ENCODE data around the gene MAPKAP1.

The MAPKAP1 gene

GRCh38 chr9:125630436-125630835, 76.6 kb downstream of the MAPKAP1 start:
- TF ChIP-seq FOXP2 (optimal IDR thresholded peaks at IDR 0.05; ENCODE audit: control extremely low read depth, extremely low read length, insufficient read depth) (no peak), EZH2 (IDR thresholded peaks at IDR 0.05) (no peak), POLR2AphosphoS5 (IDR thresholded peaks at IDR 0.05; ENCODE audit: borderline replicate concordance, low read depth, low read length) (no peak)
- Histone ChIP-seq H3K36me3 (ENCODE audit: insufficient read depth, low read length) (no peaks in the 10 kb centered on the region), H3K9me3 (ENCODE audit: low read depth, low read length) (no peaks in the 10 kb centered on the region), H3K27ac (no peak overlapping the region), H3K4me3 (no peak overlapping the region), H3K9ac (ENCODE audit: insufficient read length) (no peak overlapping the region)
- no peak for DNase-seq (ENCODE audit: low read depth, low spot score)

GRCh38 chr9:125629446-125629845, 77.6 kb downstream of the MAPKAP1 start:
- Histone ChIP-seq H3K4me3 (no peak overlapping the region), H3K9me3 (ENCODE audit: low read depth, low read length) (no peaks in the 10 kb centered on the region), H3K36me3 (ENCODE audit: insufficient read depth, low read length) (no peaks in the 10 kb centered on the region), H3K9ac (ENCODE audit: insufficient read length) (no peak overlapping the region), H3K27ac (no peak overlapping the region)
- DNase-seq (ENCODE audit: low read depth, low spot score) = no peak
- TF ChIP-seq EZH2 (IDR thresholded peaks at IDR 0.05) = no peak
- no peak for TF ChIP-seq FOXP2 (optimal IDR thresholded peaks at IDR 0.05; ENCODE audit: control extremely low read depth, extremely low read length, insufficient read depth)
- TF ChIP-seq POLR2AphosphoS5 (IDR thresholded peaks at IDR 0.05; ENCODE audit: borderline replicate concordance, low read depth, low read length) = no peak

GRCh38 chr9:125626187-125626586, 80.8 kb downstream of the MAPKAP1 start:
- TF ChIP-seq EZH2 (IDR thresholded peaks at IDR 0.05) (no peak), FOXP2 (optimal IDR thresholded peaks at IDR 0.05; ENCODE audit: control extremely low read depth, extremely low read length, insufficient read depth) (no peak), POLR2AphosphoS5 (IDR thresholded peaks at IDR 0.05; ENCODE audit: borderline replicate concordance, low read depth, low read length) (no peak)
- no peak for DNase-seq (ENCODE audit: low read depth, low spot score)
- no peaks in the 10 kb centered on the region for H3K36me3 ChIP-seq (ENCODE audit: insufficient read depth, low read length)
- no peak overlapping the region for H3K9ac ChIP-seq (ENCODE audit: insufficient read length)
- H3K27ac ChIP-seq = no peak overlapping the region
- H3K9me3 ChIP-seq (ENCODE audit: low read depth, low read length) = no peaks in the 10 kb centered on the region
- H3K4me3 ChIP-seq = no peak overlapping the region

- Histone ChIP-seq H3K9ac (ENCODE audit: insufficient read length) (no peak overlapping the region), H3K4me3 (no peak overlapping the region), H3K9me3 (ENCODE audit: low read depth, low read length) (no peaks in the 10 kb centered on the region), H3K36me3 (ENCODE audit: insufficient read depth, low read length) (no peaks in the 10 kb centered on the region), H3K27ac (no peak overlapping the region)
- no peak for DNase-seq (ENCODE audit: low read depth, low spot score)
- TF ChIP-seq POLR2AphosphoS5 (IDR thresholded peaks at IDR 0.05; ENCODE audit: borderline replicate concordance, low read depth, low read length) = no peak
- TF ChIP-seq FOXP2 (optimal IDR thresholded peaks at IDR 0.05; ENCODE audit: control extremely low read depth, extremely low read length, insufficient read depth) = no peak
- TF ChIP-seq EZH2 (IDR thresholded peaks at IDR 0.05) = no peak
Observed at GRCh38 chr9:125621170-125621569, 85.8 kb downstream of the MAPKAP1 start.

- no peak overlapping the region for H3K27ac ChIP-seq
- no peaks in the 10 kb centered on the region for H3K36me3 ChIP-seq (ENCODE audit: insufficient read depth, low read length)
- no peak for TF ChIP-seq POLR2AphosphoS5 (IDR thresholded peaks at IDR 0.05; ENCODE audit: borderline replicate concordance, low read depth, low read length)
- no peak for TF ChIP-seq FOXP2 (optimal IDR thresholded peaks at IDR 0.05; ENCODE audit: control extremely low read depth, extremely low read length, insufficient read depth)
- TF ChIP-seq EZH2 (IDR thresholded peaks at IDR 0.05) = no peak
- no peak overlapping the region for H3K9ac ChIP-seq (ENCODE audit: insufficient read length)
- no peak overlapping the region for H3K4me3 ChIP-seq
- H3K9me3 ChIP-seq (ENCODE audit: low read depth, low read length) = no peaks in the 10 kb centered on the region
- DNase-seq (ENCODE audit: low read depth, low spot score) = no peak
Observed at GRCh38 chr9:125620216-125620615, 86.8 kb downstream of the MAPKAP1 start.

GRCh38 chr9:125617087-125617486, 89.9 kb downstream of the MAPKAP1 start:
- H3K9ac ChIP-seq (ENCODE audit: insufficient read length) = no peak overlapping the region
- H3K9me3 ChIP-seq (ENCODE audit: low read depth, low read length) = no peaks in the 10 kb centered on the region
- H3K4me3 ChIP-seq = no peak overlapping the region
- no peak for DNase-seq (ENCODE audit: low read depth, low spot score)
- TF ChIP-seq POLR2AphosphoS5 (IDR thresholded peaks at IDR 0.05; ENCODE audit: borderline replicate concordance, low read depth, low read length) = no peak
- TF ChIP-seq FOXP2 (optimal IDR thresholded peaks at IDR 0.05; ENCODE audit: control extremely low read depth, extremely low read length, insufficient read depth) = no peak
- no peak for TF ChIP-seq EZH2 (IDR thresholded peaks at IDR 0.05)
- no peak overlapping the region for H3K27ac ChIP-seq
- H3K36me3 ChIP-seq (ENCODE audit: insufficient read depth, low read length) = no peaks in the 10 kb centered on the region

GRCh38 chr9:125613141-125613540, 93.9 kb downstream of the MAPKAP1 start:
- no peak for TF ChIP-seq EZH2 (IDR thresholded peaks at IDR 0.05)

GRCh38 chr9:125612616-125613015, 94.4 kb downstream of the MAPKAP1 start:
- Histone ChIP-seq H3K27ac (no peak overlapping the region), H3K9ac (ENCODE audit: insufficient read length) (no peak overlapping the region), H3K9me3 (ENCODE audit: low read depth, low read length) (no peaks in the 10 kb centered on the region), H3K4me3 (no peak overlapping the region), H3K36me3 (ENCODE audit: insufficient read depth, low read length) (no peaks in the 10 kb centered on the region; the same call in 1 of the 2 replicates)
- DNase-seq (ENCODE audit: low read depth, low spot score) = no peak
- TF ChIP-seq EZH2 (IDR thresholded peaks at IDR 0.05) (no peak), POLR2AphosphoS5 (IDR thresholded peaks at IDR 0.05; ENCODE audit: borderline replicate concordance, low read depth, low read length) (no peak), FOXP2 (optimal IDR thresholded peaks at IDR 0.05; ENCODE audit: control extremely low read depth, extremely low read length, insufficient read depth) (no peak)

More at GRCh38 chr9:125613141-125613540, 93.9 kb downstream of the MAPKAP1 start:
- no peak overlapping the region for H3K27ac ChIP-seq
- no peak overlapping the region for H3K9ac ChIP-seq (ENCODE audit: insufficient read length)
- no peaks in the 10 kb centered on the region; the same call in 1 of the 2 replicates for H3K36me3 ChIP-seq (ENCODE audit: insufficient read depth, low read length)
- DNase-seq (ENCODE audit: low read depth, low spot score) = no peak
- H3K4me3 ChIP-seq = no peak overlapping the region
- no peaks in the 10 kb centered on the region for H3K9me3 ChIP-seq (ENCODE audit: low read depth, low read length)

- Histone ChIP-seq H3K27ac (no peak overlapping the region), H3K9me3 (ENCODE audit: low read depth, low read length) (no peaks in the 10 kb centered on the region), H3K4me3 (no peak overlapping the region), H3K36me3 (ENCODE audit: insufficient read depth, low read length) (no peaks in the 10 kb centered on the region; the same call in 1 of the 2 replicates), H3K9ac (ENCODE audit: insufficient read length) (no peak overlapping the region)
- no peak for DNase-seq (ENCODE audit: low read depth, low spot score)
- no peak for TF ChIP-seq FOXP2 (optimal IDR thresholded peaks at IDR 0.05; ENCODE audit: control extremely low read depth, extremely low read length, insufficient read depth)
- TF ChIP-seq EZH2 (IDR thresholded peaks at IDR 0.05) = no peak
- TF ChIP-seq POLR2AphosphoS5 (IDR thresholded peaks at IDR 0.05; ENCODE audit: borderline replicate concordance, low read depth, low read length) = no peak
Observed at GRCh38 chr9:125611121-125611765, 95.8 kb downstream of the MAPKAP1 start.
